GM08714 (cell line): ENCODE data around the gene ST3GAL4.

Source experiments
- H3K4me3 ChIP-seq: fragments of 200-500 bp; sonication (Bioruptor generic); 2 replicates; pipeline ENCODE4 v1.5.1; 2014; ENCODE audit warnings: mild to moderate bottlenecking, low read length, inconsistent platforms
- ZNF274 ChIP-seq: IDR thresholded peaks from 2 replicates; pipeline ENCODE4 v1.6.1; 2012; ENCODE audit warnings: mild to moderate bottlenecking, low read depth, low read length

ST3GAL4 gene

DNA sequence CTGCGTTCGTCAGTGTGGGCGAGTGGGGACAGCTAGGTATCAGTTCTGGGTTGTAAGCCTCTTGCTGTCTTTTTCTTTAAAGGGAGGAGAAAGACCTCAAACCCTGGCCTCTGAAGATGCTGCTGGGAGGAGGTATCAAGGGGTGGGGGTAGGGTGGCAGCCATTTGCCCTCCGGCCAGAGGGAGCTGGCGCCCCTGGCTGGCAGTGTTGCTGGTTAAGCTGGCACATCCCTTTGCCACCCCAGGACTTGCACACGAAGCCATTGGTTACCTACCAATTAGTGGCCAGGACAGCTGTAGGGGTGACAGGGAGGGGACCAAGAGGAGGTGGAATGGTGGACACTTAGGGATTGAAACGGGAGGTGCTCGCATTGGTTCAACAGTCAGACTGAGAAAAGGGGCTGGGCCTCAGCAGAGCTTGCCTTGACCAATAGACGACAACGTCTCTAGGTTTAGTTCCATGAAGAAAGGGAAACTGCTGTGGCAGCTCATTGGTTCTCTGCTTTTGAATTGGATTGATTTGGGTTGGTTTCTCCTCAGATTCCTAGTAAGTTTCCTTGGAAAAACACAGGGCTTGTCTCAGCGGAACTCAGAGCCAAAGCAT, 77.9 kb downstream of the ST3GAL4 start:
- no peak for TF ChIP-seq ZNF274
- no peak overlapping the region for H3K4me3 ChIP-seq

- TF ChIP-seq ZNF274 = no peak
- no peak overlapping the region for H3K4me3 ChIP-seq
Measured at GRCh38 chr11:126433989-126434949, 78.8 kb downstream of the ST3GAL4 start.

DNA sequence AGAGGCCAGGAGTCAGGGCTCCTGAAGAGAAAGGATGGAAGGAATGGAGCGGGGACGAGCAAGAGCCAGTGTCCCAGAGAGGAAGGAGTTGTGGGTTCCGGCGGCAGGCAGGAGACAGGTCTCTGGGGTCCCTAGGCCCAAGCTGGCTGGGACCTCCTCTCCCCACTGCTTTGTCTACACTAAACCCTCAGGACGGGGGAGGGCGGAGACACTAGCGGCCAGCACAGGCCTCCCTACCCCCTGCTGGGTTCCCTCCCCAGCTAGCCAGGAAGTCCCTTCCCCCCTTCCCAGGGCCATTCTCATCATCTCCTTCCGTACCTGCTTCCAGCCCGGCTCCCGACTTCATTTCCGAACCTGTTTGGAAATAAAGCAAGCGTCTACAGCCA, 79.5 kb downstream of the ST3GAL4 start:
- no peak overlapping the region for H3K4me3 ChIP-seq
- no peak for TF ChIP-seq ZNF274

- TF ChIP-seq ZNF274 = no peak
Measured at GRCh38 chr11:126436209-126436755, 80.8 kb downstream of the ST3GAL4 start.

GRCh38 chr11:126437731-126438130, 82.2 kb downstream of the ST3GAL4 start:
- no peak for TF ChIP-seq ZNF274
- no peak overlapping the region for H3K4me3 ChIP-seq

More at GRCh38 chr11:126436209-126436755, 80.8 kb downstream of the ST3GAL4 start:
- no peak overlapping the region for H3K4me3 ChIP-seq

- no peak overlapping the region for H3K4me3 ChIP-seq
- no peak for TF ChIP-seq ZNF274
Measured at GRCh38 chr11:126438272-126438671, 82.8 kb downstream of the ST3GAL4 start.

DNA sequence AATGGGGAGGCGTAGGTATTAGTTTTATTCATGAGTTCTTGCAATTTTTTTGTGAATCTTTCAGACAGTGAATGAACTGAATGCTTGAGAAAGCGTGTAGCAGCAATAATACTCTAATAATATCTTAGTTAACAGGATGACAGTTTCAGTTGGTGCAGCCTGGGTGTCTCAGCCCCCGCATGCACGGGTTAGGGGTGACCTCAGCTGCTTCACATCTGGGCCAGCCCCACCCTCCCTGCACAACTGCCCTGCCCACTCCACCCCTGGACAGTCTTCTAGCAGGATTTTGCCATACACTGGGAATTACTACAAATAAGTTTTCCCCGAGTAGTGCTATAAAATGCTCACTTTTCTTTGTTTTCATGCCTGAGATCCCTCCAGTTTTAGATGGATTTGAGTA, 83.2 kb downstream of the ST3GAL4 start:
- H3K4me3 ChIP-seq = no peak overlapping the region
- no peak for TF ChIP-seq ZNF274

DNA sequence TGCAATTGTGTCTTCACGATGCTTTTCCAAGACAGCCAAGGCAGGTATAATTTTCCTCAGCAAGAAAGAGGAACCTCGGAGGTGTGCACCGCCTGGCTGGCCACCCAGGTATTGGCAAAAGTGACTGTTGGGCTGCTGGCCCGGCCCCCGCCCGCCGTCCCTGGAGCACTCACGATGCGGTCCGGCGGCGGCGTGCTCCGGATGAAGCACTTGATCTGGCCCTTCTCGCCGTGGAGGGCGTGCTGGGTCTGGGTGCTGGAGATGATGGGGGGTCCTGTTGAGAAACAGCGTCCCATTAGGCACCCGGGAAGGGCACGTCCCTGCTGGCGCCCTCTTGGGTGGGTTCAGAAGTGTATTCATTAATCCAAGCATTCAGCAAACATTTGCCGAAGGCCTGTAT, 84.8 kb downstream of the ST3GAL4 start:
- TF ChIP-seq ZNF274 = no peak
- no peak overlapping the region for H3K4me3 ChIP-seq

- TF ChIP-seq ZNF274 = no peak
- H3K4me3 ChIP-seq = no peak overlapping the region
Measured at GRCh38 chr11:126440792-126441514, 85.5 kb downstream of the ST3GAL4 start.

GRCh38 chr11:126443120-126443519, 87.6 kb downstream of the ST3GAL4 start:
- TF ChIP-seq ZNF274 = no peak
- no peak overlapping the region for H3K4me3 ChIP-seq

- no peak for TF ChIP-seq ZNF274
- H3K4me3 ChIP-seq = no peak overlapping the region
Measured at GRCh38 chr11:126444072-126444471, 88.6 kb downstream of the ST3GAL4 start.

- no peak overlapping the region for H3K4me3 ChIP-seq
- TF ChIP-seq ZNF274 = no peak
Measured at GRCh38 chr11:126446581-126446980, 91.1 kb downstream of the ST3GAL4 start.

GRCh38 chr11:126450198-126450597, 94.7 kb downstream of the ST3GAL4 start:
- TF ChIP-seq ZNF274 = no peak
- no peak overlapping the region for H3K4me3 ChIP-seq

DNA sequence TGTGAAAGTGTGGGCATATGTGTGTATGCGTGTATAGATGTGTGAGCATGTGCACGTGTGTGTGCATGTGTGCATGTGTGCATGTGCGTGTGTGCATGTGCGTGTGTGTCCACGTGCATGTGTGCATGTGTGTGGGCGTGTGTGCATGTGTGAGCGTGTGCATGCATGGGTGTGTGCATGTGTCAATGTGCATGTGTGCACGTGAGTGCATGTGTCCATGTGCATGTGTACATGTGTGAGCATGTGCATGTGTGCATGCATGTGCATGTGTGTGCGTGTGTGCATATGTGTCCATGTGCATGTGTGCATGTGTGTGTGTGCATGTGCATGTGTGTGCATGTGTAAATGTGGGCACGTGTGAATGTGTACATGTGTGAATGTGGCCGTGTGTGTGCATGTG, 95.3 kb downstream of the ST3GAL4 start:
- no peak for TF ChIP-seq ZNF274
- no peak overlapping the region for H3K4me3 ChIP-seq
